GM12878 (cell line): ENCODE results near the gene RRAD. TPM values are rescaled to one million over a fixed set of nuclear protein-coding genes. Genes with fewer than 3 reads are reported as not detected.

Source experiments
- ATAC-seq: fragments of 200-7000 bp; cut with Tn5 transposase; 3 replicates; pipeline ENCODE4 v1.9.1; 2020; ENCODE audit warnings: mild to moderate bottlenecking, moderate library complexity
- BruUV-seq: library from RNA; stranded (reverse); fragments of 400-500 nt; replicated peaks from 2 replicates; lab custom pipeline; 2021; lab: Mats Ljungman, UMichigan
- CTCF ChIA-PET: fragments of 300-600 bp; sonication (Branson Sonifier 250); formaldehyde crosslinking; extraction: SDS; loops from one replicate; lab custom pipeline; 2021; ENCODE audit warnings: inconsistent platforms; lab: Yijun Ruan, JAX
- POLR2A ChIA-PET: fragments of 350-600 bp; formaldehyde crosslinking; extraction: SDS; loops from one replicate; lab custom pipeline; 2021; ENCODE audit warnings: inconsistent platforms; lab: Charles Lee
- RAD21 ChIA-PET: fragments of 300-600 bp; sonication (Branson Sonifier 250); formaldehyde crosslinking; loops from one replicate; lab custom pipeline; 2023; ENCODE audit warnings: antibody characterized with exemption; ENCODE audit not compliant: unreplicated experiment; lab: Charles Lee
- SMC1A ChIA-PET: fragments of 300-600 bp; sonication (Branson Sonifier 250); formaldehyde crosslinking; loops from one replicate; lab custom pipeline; 2023; ENCODE audit not compliant: unreplicated experiment, uncharacterized antibody; lab: Charles Lee
- DNase-seq: peaks from one replicate; pipeline ENCODE4 v3.0.0-alpha.2; 2011; ENCODE audit warnings: low read depth, low spot score
- FAIRE-seq: peaks from 3 replicates; lab custom pipeline; 2011; peaks lifted over from hg19 to GRCh38; lab: Jason Lieb, UNC
- H2AFZ ChIP-seq: 2 replicates; pipeline ENCODE4 v1.6.0; 2011; ENCODE audit warnings: low read depth, low read length, control low read depth; ENCODE audit not compliant: control insufficient read depth
- H3K27ac ChIP-seq: 2 replicates; pipeline ENCODE4 v1.5.1; 2011; ENCODE audit warnings: control low read depth; ENCODE audit not compliant: control insufficient read depth, insufficient read depth
- H3K27me3 ChIP-seq, 2 experiments: replicated peaks in 1 of 2; 2 replicates each; pipeline versions ENCODE4 v1.6.0 to v1.6.1; 2011; ENCODE audit warnings: low read length in 1 of 2; ENCODE audit not compliant: control insufficient read depth in 2 of 2, insufficient read depth in 2 of 2
- H3K36me3 ChIP-seq, 2 experiments: 2 replicates each; pipeline ENCODE4 v1.5.1; 2011; ENCODE audit warnings: low read length in 1 of 2; ENCODE audit not compliant: control insufficient read depth in 2 of 2, insufficient read depth in 2 of 2
- H3K4me1 ChIP-seq: 2 replicates; pipeline ENCODE4 v1.6.1; 2011; ENCODE audit warnings: mild to moderate bottlenecking, low read length, moderate library complexity, mixed read lengths; ENCODE audit not compliant: control insufficient read depth, insufficient read depth
- H3K4me2 ChIP-seq: 2 replicates; pipeline ENCODE4 v1.6.0; 2011; ENCODE audit warnings: control low read depth; ENCODE audit not compliant: control insufficient read depth, insufficient read depth
- H3K4me3 ChIP-seq: fragments of 200-600 bp; sonication (generic); 2 replicates; pipeline ENCODE4 v1.5.1; 2016
- H3K79me2 ChIP-seq: 2 replicates; pipeline ENCODE4 v1.6.0; 2011; ENCODE audit warnings: low read length; ENCODE audit not compliant: control insufficient read depth, insufficient read depth
- H3K9ac ChIP-seq: 2 replicates; pipeline ENCODE4 v1.8.0; 2011; ENCODE audit warnings: low read length, control low read depth, mixed read lengths; ENCODE audit not compliant: control insufficient read depth, insufficient read depth
- H3K9me3 ChIP-seq: replicated peaks from 3 replicates; pipeline ENCODE4 v1.5.1; 2011; ENCODE audit warnings: mild to moderate bottlenecking, low read length; ENCODE audit not compliant: control insufficient read depth, insufficient read depth
- H4K20me1 ChIP-seq: 2 replicates; pipeline ENCODE4 v1.6.0; 2011; ENCODE audit not compliant: control insufficient read depth, insufficient read depth
- BMI1 ChIP-seq: fragments of 450-650 bp; IDR thresholded peaks from 2 replicates; pipeline ENCODE4 v1.6.1; 2016; ENCODE audit warnings: mild to moderate bottlenecking, moderate library complexity, borderline replicate concordance
- EED ChIP-seq: sonication (generic); IDR thresholded peaks from 2 replicates; pipeline ENCODE4 v1.6.1; 2016; ENCODE audit warnings: antibody characterized with exemption, low read depth
- GATAD2B ChIP-seq: fragments of 450-650 bp; conservative IDR thresholded peaks from 2 replicates; pipeline ENCODE4 v1.6.1; 2017; ENCODE audit warnings: low read depth, mild to moderate bottlenecking, moderate library complexity
- HCFC1 ChIP-seq: fragments of 150-350 bp; IDR thresholded peaks from 2 replicates; pipeline ENCODE4 v1.6.1; 2014; ENCODE audit warnings: low read length
- JUND ChIP-seq: IDR thresholded peaks from 2 replicates; pipeline ENCODE4 v1.6.1; 2012; ENCODE audit warnings: low read depth, mild to moderate bottlenecking, low read length, improper control_type of control experiment, moderate library complexity
- NRF1 ChIP-seq: conservative IDR thresholded peaks from 2 replicates; pipeline ENCODE4 v1.6.1; 2011; ENCODE audit warnings: mild to moderate bottlenecking, low read depth, low read length, improper control_type of control experiment
- POLR2AphosphoS2 ChIP-seq: IDR thresholded peaks from 2 replicates; pipeline ENCODE4 v1.6.1; 2011; ENCODE audit warnings: low read depth, mild to moderate bottlenecking, low read length, improper control_type of control experiment, moderate library complexity
- RELA ChIP-seq: fragments of 450-650 bp; IDR thresholded peaks from 2 replicates; pipeline ENCODE4 v1.8.0; 2014; ENCODE audit warnings: borderline replicate concordance; ENCODE audit not compliant: partially characterized antibody
- RELB ChIP-seq: fragments of 450-650 bp; IDR thresholded peaks from 2 replicates; pipeline ENCODE4 v1.6.1; 2017; ENCODE audit warnings: low read depth, mild to moderate bottlenecking, moderate library complexity
- SREBF2 ChIP-seq: IDR thresholded peaks from 2 replicates; pipeline ENCODE4 v1.6.1; 2012; ENCODE audit warnings: mild to moderate bottlenecking, low read length
- TAF1 ChIP-seq: IDR thresholded peaks from 2 replicates; pipeline ENCODE4 v1.6.1; 2011; ENCODE audit warnings: mild to moderate bottlenecking, low read depth, low read length, borderline replicate concordance
- TARDBP ChIP-seq: IDR thresholded peaks from 2 replicates; pipeline ENCODE4 v1.6.1; 2016; ENCODE audit warnings: borderline replicate concordance
- TCF12 ChIP-seq: IDR thresholded peaks from 2 replicates; pipeline ENCODE4 v1.6.1; 2011; ENCODE audit warnings: low read depth, mild to moderate bottlenecking, low read length
- USF1 ChIP-seq: IDR thresholded peaks from 2 replicates; pipeline ENCODE4 v1.6.1; 2011; ENCODE audit warnings: borderline replicate concordance, low read depth, mild to moderate bottlenecking, moderate library complexity, mixed read lengths, low read length; ENCODE audit not compliant: insufficient read depth; ENCODE audit errors: extremely low read length
- ZBTB40 ChIP-seq: fragments of 450-650 bp; IDR thresholded peaks from 2 replicates; pipeline ENCODE4 v1.6.1; 2016; ENCODE audit warnings: mild to moderate bottlenecking, moderate library complexity, borderline replicate concordance
- WGBS: methylation state at CpG from one replicate; pipeline ENCODE4 v1.1.6; 2016; ENCODE audit warnings: low lambda C conversion rate; ENCODE audit not compliant: insufficient replicate concordance, insufficient coverage; ENCODE audit errors: missing lambda C conversion rate; 5-methylcytosine and 5-hydroxymethylcytosine counted together
- in situ Hi-C: fragments of 300-500 bp; cut with MboI; formaldehyde crosslinking; loops from 9 replicates; pipeline ENCODE4 v1.14.3; 2018; ENCODE audit warnings: mixed read lengths
- intact Hi-C: fragments of 100-400 bp; cut with micrococcal nuclease; formaldehyde crosslinking; loops from one replicate; pipeline ENCODE4 v1.14.2; 2022; ENCODE audit not compliant: unreplicated experiment
- polyA plus RNA-seq, 11 experiments: library from polyadenylated mRNA; depleted of rRNA in 4 of 11; unstranded in 6 of 11; stranded (reverse) in 5 of 11; fragments of >200 nt; fragmentation: Nextera tagmentation in 4 of 11; fragmentation: Illumina TruSeq in 1 of 11; extraction: Ambion mirVana in 4 of 11; extraction: Trizol in 1 of 11; gene quantifications; 1 replicate in 1 of 11; 2 replicates in 10 of 11; pipeline versions ENCODE4 v1.2.1 to v1.2.3, GENCODE V29; 2011 to 2016; ENCODE audit warnings: inconsistent platforms in 2 of 11, missing spikeins in 2 of 11, low read depth in 1 of 11
- total RNA-seq, 4 experiments: library from RNA; depleted of rRNA in 3 of 4; stranded (reverse); fragments of >200 nt in 3 of 4; fragmentation: Illumina TruSeq in 1 of 4; extraction: Trizol in 1 of 4; gene quantifications; 2 replicates each; pipeline versions ENCODE4 v1.2.1 to v1.2.3, GENCODE V29; 2013 to 2021

Gene RRAD
- total and polyA plus RNA-seq, 10 of the 15 experiments (the other 5 are each of a cell fraction or from before 2014, with no cell fraction given), result 0.11 to 8.5 (median 2.8) TPM

GRCh38 chr16:66895689-66895979, 29.7 kb downstream of the RRAD start:
- FAIRE-seq (no peak), ATAC-seq (no peak), DNase-seq (no peak)
- ChIA-PET CTCF (interaction anchor here (0.7 to 9.7 kb wide), 19 partner anchors 8 to 89 kb away, joined by 3 to 77 read pairs (median 4); partner anchors contain the start of genes CDH16, PDP2 and RRAD), RAD21 (interaction anchor here (1.0 to 1.9 kb wide), 7 partner anchors 10 to 258 kb away, joined by 3 to 6 read pairs (median 4); partner anchors contain the start of gene PDP2), SMC1A (interaction anchor here (1.0 to 3.0 kb wide), 5 partner anchors 10 to 122 kb away, joined by 3 to 9 read pairs (median 3); no protein-coding TSS in a partner anchor), POLR2A (interaction anchor here (1.0 kb wide), 1 partner anchor 13 kb away, joined by 3 read pairs; no protein-coding TSS in a partner anchor)
- TF ChIP-seq ZBTB40 (no peak), SREBF2 (no peak), USF1 (no peak), TAF1 (no peak), POLR2AphosphoS2 (no peak), BMI1 (no peak), JUND (no peak), TARDBP (no peak), RELB (no peak), EED (no peak), HCFC1 (no peak), GATAD2B (no peak), RELA (no peak), TCF12 (no peak), NRF1 (no peak)
- Histone ChIP-seq H3K4me1 (no peaks in the 10 kb centered on the region; the same call in 1 of the 2 replicates), H2AFZ (no peak overlapping the region), H3K27me3 (no peaks in the 10 kb centered on the region), H3K27ac (no peak overlapping the region), H3K9me3 (no peaks in the 10 kb centered on the region), H3K79me2 (no peaks in the 10 kb centered on the region), H3K4me2 (no peak overlapping the region), H4K20me1 (no peaks in the 10 kb centered on the region), H3K4me3 (no peak overlapping the region), H3K36me3 (no peaks in the 10 kb centered on the region), H3K9ac (no peak overlapping the region)
- intact Hi-C loops (loop anchor here (1.0 kb wide), 2 partner anchors 33 to 52 kb away; no protein-coding TSS in a partner anchor), in situ Hi-C loops (no loop called here)
- 95% methylated on average over 5 of the region's 5 CpGs for WGBS
- BruUV-seq, result no TSS peak
